Tibial nerve (tissue), 3 donors: ENCODE data around the gene SIMC1.

ENCODE experiments used
- POLR2A ChIP-seq, 2 donors: fragments of 450-650 bp; IDR thresholded peaks; one replicate each; pipeline ENCODE4 v1.6.1; 2017; ENCODE audit warnings: antibody characterized with exemption in 2 of 2, mild to moderate bottlenecking in 2 of 2, moderate library complexity in 2 of 2
- TF ChIP-seq, protein P1 (sequence below), 5 experiments: fragments of 200-600 bp in 3 of 5; fragments of 450-650 bp in 2 of 5; sonication (generic) in 3 of 5; IDR thresholded peaks; one replicate each; pipeline ENCODE4 v1.5.1; 2016 to 2019; ENCODE audit warnings: antibody characterized with exemption in 5 of 5, mild to moderate bottlenecking in 3 of 5, moderate library complexity in 2 of 5

DNA sequence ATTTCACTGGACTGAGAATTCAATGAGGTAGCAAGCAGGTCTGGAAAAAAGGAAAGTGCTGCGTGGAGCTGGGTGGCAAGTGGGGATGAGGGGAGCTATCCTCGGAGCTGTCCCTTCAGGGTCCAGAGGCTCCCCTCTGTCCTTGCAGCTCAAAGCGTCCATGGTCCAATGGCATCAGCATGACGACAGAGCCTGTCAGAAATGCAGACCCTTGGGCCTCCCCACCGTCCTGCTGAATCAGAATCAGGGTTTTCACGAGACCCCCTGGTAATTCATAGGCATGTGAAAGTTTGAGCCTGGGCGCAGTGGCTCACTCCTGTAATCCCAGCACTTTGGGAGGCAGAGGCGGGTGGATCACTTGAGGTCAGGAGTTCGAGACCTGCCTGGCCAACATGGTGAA, 155.9 kb downstream of the SIMC1 start:
- TF ChIP-seq, protein P1, sequence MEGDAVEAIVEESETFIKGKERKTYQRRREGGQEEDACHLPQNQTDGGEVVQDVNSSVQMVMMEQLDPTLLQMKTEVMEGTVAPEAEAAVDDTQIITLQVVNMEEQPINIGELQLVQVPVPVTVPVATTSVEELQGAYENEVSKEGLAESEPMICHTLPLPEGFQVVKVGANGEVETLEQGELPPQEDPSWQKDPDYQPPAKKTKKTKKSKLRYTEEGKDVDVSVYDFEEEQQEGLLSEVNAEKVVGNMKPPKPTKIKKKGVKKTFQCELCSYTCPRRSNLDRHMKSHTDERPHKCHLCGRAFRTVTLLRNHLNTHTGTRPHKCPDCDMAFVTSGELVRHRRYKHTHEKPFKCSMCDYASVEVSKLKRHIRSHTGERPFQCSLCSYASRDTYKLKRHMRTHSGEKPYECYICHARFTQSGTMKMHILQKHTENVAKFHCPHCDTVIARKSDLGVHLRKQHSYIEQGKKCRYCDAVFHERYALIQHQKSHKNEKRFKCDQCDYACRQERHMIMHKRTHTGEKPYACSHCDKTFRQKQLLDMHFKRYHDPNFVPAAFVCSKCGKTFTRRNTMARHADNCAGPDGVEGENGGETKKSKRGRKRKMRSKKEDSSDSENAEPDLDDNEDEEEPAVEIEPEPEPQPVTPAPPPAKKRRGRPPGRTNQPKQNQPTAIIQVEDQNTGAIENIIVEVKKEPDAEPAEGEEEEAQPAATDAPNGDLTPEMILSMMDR (IDR thresholded peaks at IDR 0.05) = no peak
- no peak for TF ChIP-seq POLR2A (IDR thresholded peaks at IDR 0.05)
